ENCODE results near the gene YLPM1.

Gene YLPM1

DNA sequence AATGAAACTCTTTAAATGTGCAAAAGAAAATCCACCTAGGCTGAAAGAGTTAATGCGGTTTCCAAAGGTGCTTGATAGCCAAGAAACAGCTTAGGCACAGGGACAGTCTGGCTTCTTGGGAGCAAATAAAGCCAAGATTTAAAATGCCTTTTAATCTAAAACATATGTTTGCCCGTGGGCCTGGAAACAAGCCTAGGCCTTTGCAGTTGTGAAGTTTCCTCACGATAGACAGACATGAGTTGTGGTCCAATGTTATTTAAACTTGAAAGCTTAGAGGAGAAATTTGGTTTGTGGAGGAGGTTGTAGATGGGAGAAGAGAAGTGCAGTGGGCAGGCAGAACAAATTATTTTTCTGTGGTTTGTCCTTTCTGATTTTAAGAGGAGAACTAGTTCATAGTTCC lies 83.1 kb downstream of the YLPM1 start:
- no peak for DNase-seq

DNA sequence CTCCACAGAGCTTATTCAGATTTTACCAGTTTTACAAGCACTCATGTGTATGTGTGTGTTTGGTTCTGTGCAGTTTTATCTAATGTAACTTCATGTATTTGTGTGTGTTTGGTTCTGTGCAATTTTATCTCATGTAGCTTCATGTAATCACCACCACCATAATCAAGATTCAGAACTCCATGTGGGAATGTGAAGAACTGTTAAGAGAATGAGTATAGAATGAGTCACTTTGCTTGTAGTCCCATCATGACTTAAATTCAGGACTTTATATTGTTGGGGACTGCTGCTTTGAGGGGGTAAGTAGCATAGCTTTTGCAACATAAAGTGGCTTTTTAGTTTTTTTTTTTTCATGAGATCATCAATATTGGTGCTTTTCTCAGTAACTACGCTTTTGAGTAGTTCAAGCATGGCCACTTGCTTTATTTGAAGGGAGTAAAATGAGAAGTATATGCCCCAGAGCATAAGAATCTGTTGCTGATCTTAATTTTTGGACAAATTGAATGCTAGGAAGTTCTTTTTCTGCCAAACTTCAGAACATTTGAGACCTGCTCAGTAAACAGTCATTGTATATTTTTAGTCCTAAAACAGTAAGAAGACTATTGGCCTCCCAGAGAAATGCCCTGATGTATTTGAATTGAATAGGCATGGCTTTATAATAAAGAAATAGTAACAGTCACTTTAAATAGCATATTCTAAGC lies 84.0 kb downstream of the YLPM1 start:
- no peak for DNase-seq

DNA sequence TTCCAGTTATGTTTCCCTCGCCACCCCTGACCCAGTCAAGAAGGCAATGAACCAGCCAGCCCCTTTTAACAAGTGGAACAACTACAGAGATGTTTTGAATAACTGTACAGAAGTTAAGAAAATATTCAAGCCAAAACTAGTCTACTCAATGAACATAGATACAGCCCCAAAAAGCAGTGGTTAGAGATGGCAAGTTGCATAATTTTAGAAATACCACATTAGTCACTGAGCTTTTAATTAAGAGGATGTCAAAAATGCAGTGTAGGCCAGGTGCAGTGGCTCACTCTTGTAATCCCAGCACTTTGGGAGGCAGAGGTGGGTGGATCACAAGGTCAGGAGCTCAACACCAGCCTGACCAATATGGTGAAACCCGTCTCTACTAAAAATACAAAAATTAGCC lies 85.7 kb downstream of the YLPM1 start:
- no peak for DNase-seq

DNA sequence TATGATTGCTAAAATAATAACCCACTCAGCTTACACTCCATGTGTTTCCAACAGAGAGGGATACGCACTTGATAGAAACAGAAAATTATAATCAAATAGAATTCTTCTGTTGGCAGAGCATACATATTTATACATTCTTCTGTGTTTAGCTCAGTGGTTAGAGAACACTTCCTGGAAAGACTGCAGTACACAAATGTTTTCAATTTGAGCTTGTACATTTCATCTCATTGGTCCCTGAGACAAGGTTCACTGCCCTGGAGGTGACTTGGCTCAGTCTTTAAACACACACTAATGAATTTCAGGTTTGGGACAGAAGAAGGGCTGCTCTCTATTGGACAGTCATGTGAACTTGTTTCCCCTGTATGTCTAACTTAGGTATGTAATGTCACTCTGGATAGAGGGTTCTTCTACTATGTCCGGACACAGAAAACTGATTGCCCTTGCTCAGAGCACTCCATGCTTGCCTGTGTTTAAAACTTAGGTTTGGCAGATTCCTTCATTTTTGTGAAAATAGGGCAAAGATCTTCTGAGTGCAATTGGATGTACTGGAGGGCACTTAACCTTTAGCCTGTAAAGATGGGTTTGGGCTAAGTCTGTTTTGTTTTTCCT lies 89.9 kb downstream of the YLPM1 start:
- no peak for DNase-seq

DNA sequence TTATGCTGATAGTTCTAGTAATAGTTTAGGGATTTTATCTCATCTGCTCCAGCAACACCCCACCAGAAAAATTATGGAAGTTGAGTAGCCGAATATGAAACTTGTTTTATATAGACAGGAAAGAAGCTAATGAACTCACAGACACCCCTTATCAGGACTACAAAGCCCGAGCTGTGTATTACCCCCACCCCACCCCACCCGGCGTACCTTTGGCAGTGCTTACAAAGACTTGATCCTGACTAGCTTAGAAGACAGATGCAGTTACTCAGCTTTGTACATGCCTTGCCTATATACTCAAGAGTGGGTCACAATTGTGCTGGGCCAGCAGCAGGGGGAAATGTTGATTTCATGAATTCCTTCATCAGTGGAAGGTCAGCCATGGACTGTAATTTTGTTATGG lies 90.5 kb downstream of the YLPM1 start:
- DNase-seq: no peak

DNA sequence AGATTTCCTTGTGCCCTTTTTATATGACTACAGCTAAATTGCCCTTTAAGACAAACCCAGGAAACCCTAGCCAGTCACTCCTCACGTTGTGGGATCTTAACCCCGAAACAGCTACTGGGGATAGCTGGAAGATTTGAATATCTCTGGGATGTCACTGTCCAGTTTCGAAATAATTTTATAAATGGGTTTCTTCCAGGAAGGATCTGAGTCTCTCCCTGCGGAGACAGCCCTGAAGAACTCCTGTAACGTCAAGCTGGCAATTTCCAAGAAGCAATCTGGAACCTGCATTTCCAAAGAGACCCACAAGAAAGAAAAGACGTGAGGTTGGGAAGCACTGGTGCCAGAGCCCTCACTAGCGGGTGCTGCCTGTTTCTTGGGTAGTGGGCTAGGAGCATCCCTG lies 91.9 kb downstream of the YLPM1 start:
- no peak for DNase-seq

DNA sequence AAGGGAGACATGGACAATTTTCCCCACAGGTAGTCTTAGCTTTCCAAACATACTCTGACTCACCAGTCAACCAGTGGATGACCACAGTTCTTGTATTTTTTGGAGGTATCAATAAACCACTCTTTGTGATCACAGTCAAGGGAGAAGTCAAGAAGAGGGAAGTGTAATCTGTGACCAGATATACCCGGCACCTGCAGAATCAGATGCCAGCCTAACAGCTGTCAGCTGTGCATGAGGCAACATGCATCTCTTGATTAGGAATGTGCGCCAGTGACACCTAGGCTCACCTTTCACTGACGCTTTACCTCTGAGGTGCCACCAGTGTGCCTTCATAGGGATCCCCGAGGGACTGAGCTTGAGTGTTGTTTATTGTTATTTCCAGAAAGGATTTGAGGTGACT lies 92.8 kb downstream of the YLPM1 start:
- DNase-seq: no peak

DNA sequence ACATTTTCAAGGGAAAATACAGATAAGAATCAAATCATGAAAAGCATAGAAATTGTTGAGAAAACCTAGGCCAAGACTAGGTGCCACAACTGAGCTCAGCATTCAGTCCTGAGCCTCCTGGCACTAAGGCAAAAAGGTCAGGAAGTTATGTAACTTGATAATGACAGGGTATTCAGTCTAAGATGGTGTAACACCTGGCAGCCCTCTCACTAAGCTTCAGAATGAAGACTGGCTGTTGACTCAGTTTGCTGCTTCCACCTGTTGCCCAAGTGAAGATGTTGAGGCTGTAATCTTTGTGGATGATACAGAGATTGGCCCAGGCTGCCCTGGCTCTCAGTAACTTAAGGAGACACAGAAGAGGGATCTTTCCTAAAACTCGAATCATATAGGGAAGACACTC lies 93.2 kb downstream of the YLPM1 start:
- DNase-seq: no peak

DNA sequence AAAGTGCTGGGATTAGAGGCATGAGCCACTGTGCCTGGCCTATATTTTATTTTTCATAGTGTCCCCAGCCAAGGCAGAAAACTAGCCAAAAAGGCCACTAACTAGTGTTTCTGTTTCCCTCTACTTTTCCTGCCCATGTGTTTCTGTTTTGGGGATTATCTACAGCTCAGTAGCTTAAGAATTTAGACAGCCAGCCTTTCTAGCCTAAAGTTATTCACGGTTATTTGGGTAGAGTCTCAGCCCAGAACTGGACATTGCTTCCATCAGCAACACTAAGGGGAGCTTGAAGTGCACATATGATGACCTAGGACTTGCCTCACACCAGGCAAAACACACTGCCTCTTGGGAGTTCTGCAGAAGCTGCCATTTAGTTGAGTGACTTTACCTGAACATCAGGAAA lies 94.9 kb downstream of the YLPM1 start:
- DNase-seq: no peak

DNA sequence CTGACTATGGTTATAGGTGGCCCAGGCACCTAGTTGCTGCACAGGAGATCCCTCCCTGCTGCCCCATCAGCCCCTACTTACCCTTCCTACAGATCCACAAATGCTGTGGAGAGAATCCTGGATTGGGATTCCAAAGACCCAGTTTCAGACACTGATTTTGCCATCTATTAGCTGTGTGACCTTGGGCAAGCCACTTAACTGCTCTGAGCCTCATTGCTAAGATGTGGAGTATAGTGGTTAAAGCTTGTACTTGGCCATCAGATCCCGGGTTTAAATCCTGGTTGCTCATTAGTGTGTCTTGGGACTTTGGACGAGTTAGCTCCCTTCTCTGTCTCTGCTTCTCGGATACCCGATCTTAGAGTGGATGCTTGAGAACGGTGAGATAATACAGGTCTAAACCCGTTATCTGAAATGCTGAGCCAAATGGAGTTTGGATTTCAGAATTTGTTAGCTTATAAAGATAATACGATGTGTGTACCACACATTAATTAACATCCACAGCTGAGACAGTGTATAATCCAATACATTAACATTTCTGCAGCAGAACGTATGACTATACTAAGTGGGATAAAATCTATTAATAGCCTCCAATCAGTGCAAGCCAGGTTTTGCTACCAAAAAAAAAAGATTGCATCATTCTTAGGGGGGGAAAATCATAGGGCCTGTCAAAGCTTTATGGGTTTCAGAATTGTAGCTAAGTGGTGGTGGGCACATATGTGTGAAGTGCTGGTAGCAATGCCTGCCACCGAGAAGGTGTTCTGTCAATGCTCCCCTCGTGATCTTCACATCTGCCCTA lies 96.8 kb downstream of the YLPM1 start:
- DNase-seq: no peak

DNA sequence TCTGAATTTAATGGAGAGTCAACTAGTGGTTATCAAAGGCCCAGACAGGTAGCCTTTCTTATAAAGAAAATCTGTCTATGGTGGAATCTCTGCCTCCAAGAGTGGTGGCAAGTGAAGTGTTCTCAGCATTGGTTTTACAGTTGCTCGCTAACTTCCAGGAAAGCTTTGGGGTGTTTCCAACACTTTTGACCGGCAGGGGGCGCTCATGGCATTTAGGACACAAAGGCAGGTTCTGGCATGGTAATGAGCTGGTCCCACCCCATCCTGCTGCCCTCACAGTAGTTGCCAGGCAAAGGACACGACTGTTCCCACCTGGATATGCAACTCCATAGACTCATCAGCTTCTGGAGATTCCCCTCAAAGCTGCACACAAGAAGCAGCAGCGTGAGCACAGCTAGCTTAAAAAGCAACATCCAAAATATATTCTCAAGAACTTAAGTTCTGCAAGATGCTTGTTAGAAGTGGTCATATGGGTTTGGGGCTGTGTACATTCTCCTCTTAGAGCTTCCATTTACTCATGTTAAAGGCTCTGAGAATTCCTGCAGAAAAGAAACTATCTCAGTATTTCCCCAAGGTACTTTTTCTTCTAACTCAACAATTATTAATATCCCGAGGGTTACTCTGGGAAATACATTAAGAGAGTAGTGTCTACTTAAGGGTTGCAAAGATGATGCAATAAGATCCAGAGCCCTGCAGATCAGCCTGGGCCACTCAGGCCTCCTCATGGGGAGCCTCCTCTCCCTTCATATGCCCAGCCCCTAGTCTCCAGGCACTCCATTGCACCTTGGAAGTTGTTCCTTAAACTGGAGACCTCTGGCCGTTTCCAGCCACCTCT lies 98.0 kb downstream of the YLPM1 start:
- DNase-seq: peak; percentile 64

DNA sequence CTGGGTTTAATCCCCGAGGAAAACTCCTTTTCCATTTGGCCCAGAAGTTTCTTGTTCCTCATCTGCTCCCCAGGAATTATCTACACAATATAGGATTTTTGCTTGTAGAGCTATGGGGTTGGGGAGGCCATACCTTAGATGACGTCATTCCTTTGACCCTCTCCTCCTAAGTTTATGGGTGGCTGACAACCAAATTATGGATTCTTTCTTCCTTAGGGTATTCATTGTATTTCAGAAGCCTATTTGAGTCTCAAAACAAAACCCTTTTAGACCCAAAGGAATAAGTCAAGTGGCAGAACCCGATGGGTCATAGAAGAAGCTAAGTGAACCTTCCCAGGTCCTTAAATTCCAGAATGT lies 98.6 kb downstream of the YLPM1 start:
- no peak for DNase-seq

DNA sequence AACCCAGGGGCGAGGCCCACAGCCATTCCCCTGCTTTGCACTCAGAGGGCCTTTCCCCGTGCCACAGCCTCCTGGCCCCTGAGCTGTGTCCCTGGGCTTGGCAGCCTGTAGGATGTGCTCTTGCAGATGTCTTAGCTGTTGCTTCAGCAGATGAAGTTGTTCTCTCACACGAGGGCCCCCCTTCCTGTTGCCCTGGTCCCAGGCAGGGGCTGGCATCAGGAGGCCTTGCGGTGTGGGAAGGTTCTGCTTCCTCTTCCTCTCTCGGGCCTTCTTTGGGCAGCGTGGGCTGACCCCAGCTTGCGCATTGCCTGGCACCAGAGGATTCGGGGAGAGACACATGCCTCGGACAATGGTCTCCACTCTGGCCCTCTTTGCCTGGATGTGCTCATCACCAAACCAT lies 100.2 kb downstream of the YLPM1 start:
- no peak for DNase-seq

DNA sequence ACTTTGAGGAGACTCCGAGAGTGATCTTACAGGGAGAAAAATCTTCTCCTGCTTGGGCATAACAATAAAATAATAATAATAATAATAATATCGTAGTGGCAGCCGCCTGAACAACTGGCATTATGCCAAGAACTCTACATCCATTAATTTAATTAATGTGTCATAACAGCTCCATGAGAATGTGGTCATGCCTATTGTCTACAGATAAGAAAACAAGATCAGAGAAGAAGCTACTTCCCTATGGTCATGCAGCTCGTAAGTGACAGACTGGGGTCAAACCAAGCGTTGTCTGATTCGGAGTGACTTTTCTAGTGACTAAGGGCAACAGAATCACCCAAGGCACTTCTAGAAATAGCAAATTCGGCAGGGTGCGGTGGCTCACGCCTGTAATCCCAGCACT lies 101.1 kb downstream of the YLPM1 start:
- DNase-seq: no peak

DNA sequence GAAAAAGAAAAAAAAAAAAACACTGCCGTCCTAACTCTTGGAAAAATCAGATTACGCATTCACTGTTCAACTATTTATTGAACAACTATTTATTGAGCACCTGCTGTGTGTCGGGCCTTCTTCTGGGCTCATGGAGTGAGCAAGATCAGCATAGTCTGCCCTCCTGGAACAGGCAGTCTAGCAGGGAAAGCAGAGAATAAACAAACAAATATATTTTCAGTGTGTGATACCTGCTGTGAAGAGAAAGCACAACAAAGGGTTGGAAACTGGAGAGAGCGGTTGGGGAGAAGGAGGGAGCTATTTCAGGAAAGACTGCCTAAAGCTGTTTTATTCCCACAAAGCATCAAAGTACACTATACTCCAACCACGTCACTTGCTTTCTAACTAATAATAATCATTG lies 102.0 kb downstream of the YLPM1 start:
- DNase-seq: no peak

DNA sequence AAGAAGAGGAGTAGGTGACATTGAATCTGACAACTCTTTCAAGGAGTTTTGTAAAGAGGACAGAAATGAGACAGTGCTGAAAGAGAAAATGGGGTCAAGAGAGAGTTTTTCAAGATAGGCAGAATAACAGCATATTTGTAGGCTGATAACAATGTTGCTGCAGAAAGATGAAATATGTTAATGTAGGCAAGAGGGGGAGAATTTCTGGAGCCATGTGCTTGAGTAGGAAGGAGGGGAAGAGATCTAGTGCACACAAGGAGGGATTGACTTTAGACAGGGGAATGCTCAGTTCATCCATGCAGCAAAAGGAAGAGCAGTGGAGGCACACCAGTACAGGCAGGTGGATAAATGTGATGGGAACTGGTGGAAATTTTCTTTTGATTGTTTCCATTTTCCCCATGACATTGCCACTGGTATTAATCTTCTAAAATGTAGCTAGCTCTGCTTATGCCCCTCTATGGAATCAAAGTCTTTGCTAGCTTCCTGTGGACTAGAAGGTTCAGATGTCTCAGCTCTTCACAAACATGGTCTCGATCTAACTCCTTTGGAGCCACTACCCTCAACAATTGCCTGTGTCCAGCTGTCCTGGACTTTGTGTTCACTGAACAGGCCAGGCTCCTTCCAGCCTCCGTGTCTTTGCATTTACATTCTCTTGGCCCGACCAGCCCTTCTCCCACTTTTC lies 103.7 kb downstream of the YLPM1 start:
- DNase-seq: no peak

DNA sequence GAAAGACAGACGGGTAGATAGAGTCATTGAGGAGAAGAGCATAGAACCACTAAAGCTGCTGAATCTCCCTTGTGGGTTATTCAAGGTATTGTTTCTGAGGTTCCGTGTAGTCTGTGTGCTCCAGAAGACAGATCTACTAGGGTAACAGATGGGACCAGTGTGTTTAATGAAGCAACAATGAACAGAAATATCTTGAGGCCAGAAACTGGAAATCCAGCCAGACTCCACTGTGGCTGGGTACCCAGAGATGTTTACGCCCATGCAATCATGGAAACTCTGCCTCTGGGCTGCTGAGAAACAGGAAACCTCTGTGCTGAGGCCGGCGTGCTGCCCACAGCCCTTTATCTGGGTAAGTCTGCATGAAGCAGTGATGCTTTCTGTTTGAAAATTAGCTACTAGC lies 104.6 kb downstream of the YLPM1 start:
- no peak for DNase-seq

DNA sequence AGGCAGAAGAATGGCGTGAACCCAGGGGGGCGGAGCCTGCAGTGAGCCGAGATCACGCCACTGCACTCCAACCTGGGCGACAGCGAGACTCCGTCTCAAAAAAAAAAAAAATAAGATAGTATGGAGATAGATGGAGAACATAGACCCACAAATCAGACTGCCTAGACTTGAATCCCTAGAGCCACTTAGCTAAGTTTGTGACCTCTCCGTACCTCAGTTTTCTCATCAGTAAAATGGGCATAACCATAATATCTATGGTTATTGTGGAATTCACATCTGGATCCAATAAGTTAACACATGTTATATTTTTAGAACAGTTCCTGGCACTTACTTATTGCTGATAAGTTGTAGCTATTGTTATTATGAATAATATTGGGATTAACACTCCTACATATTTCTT lies 105.6 kb downstream of the YLPM1 start:
- DNase-seq: no peak

DNA sequence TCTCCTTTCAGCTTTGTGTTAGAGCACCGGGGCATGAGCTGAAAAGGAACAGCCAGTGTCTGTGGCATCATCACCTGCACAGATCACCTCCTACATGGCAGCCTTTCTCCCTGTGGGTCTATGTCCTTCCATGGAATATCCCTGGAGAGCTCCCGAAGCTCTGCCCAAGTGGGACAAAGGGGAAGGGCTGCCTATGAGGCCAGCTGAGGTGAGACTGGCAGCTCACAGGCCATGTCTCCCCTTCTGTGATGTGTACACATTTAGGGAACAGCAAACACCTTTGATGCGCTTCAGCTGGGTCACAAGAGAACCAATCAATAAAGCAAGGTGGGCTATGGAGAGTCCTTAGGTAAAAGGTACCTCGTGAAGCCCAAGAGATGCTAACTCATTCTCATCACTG lies 108.7 kb downstream of the YLPM1 start:
- DNase-seq: no peak

DNA sequence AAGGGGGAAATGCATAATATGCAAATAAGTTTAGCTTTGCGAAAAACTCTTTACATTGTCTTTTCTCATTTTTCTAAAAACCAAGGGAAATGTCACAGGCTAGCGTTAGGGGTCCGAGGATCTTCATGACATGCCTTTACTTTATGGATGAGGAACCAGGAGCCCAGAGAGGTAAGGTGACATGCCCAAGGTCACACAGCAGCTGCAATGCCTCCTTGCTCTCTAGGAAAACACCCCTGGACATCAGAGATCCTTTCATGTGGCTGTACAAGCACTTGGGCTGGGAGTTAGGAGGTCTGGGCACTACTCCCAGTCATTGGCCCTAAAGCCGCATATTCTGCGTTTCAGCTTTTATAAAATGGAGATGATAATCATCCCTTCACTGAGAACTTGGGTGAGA lies 112.1 kb downstream of the YLPM1 start:
- no peak for DNase-seq

DNA sequence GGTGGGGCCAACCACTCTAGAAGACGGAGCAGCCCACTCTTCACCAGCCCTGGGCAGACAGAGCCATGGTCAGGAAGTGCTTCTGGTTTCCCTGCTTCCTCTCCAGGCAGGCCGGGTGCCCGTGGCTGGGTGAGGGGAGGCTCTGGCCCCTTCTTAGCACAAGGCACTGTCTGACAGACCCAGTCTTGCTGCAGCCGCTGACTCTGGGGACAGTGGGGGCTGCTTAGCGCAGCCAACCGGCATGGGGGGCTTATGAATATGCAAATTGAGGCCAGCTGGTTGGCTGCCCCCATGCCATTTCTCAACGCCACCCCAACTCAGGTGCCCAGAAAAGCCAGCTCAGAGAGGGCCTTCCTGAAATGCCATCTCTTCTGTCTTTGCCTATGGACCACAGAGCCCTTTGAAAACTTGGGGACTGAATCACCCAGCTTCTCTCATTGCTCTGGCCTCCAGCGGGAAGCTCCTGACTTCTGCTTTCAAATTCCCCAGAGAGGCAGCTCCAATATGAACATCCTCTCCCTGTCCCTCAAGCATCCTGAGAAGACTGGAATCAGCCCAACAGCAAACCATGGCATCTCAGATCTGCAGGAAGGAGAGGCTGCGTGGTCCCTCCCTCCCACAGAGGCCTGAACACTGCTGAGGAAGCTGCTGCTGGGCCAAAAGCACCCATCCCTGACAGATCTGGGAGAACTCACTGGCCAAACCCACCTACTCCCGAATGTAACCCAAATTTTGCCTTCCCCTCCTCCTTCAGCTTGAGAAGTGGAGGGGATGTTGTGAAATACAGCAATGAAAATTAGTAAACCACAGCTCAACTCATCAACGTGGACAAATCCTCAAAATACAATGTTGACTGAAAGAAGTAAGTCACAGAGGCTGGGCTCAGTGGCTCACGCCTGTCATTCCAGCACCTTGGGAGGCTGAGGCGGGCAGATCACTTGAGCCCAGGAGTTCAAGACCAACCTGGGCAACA lies 113.1 kb downstream of the YLPM1 start, which contains the start of gene PROX2:
TSS of gene PROX2 (minus strand) at position 205 of the 973 bp plus-strand sequence. CDS start 12,311 bp downstream, outside the sequence.
- no peak for DNase-seq

Data from DMS79 (cell line).